Measurements from ENCODE around the gene UBN1. TPM values are rescaled to one million over a fixed set of nuclear protein-coding genes. Genes with fewer than 3 reads are reported as not detected.

The UBN1 gene
- total and polyA plus RNA-seq, 8 donors, result 5.4 to 319 (median 34.2) TPM

DNA sequence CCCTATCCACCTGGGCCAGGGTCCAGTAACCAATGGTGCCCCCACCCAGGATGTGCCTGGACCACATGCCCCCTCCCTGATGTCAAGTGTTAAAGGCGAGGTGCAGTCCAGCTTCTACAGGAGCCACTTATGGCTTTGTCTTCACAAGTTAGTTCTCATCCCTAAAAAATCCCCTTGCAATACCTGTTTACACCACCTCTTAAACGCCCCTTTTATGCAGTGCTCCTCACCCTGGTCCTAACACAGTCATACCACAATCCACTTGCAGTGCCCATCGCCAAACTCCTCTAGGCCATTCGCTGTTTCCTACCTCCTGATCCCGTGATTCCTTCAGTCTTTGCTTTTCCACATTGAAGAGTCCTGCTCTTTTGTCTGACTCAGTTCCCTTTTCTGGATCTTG, 7.3 kb upstream of the UBN1 start:
- Histone ChIP-seq H3K36me3 (peaks cover 69 to 100% (median 97%) of the 10 kb centered on the region in 4 donors), H3K4me3 (no peak overlapping the region), H3K27ac (no peak overlapping the region), H3K4me1 (peaks cover 0 to 11% (median 1%) of the 10 kb centered on the region in 4 donors), H3K9me3 (no peaks in the 10 kb centered on the region), H3K27me3 (no peaks in the 10 kb centered on the region)
- DNase-seq, result no peak
- intact Hi-C loops (cut with DNase I; ENCODE audit: low total_unique reads), result no loop called here
- 86 to 90% (median 86%) methylated on average over 5 of the region's 5 CpGs for WGBS, 5 donors
- TF ChIP-seq POLR2A (IDR thresholded peaks at IDR 0.05), result no peak
- TF ChIP-seq EP300 (IDR thresholded peaks at IDR 0.05), result no peak
- TF ChIP-seq POLR2AphosphoS5 (IDR thresholded peaks at IDR 0.05), result no peak
- TF ChIP-seq, protein P1, sequence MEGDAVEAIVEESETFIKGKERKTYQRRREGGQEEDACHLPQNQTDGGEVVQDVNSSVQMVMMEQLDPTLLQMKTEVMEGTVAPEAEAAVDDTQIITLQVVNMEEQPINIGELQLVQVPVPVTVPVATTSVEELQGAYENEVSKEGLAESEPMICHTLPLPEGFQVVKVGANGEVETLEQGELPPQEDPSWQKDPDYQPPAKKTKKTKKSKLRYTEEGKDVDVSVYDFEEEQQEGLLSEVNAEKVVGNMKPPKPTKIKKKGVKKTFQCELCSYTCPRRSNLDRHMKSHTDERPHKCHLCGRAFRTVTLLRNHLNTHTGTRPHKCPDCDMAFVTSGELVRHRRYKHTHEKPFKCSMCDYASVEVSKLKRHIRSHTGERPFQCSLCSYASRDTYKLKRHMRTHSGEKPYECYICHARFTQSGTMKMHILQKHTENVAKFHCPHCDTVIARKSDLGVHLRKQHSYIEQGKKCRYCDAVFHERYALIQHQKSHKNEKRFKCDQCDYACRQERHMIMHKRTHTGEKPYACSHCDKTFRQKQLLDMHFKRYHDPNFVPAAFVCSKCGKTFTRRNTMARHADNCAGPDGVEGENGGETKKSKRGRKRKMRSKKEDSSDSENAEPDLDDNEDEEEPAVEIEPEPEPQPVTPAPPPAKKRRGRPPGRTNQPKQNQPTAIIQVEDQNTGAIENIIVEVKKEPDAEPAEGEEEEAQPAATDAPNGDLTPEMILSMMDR (IDR thresholded peaks at IDR 0.05), result no peak

DNA sequence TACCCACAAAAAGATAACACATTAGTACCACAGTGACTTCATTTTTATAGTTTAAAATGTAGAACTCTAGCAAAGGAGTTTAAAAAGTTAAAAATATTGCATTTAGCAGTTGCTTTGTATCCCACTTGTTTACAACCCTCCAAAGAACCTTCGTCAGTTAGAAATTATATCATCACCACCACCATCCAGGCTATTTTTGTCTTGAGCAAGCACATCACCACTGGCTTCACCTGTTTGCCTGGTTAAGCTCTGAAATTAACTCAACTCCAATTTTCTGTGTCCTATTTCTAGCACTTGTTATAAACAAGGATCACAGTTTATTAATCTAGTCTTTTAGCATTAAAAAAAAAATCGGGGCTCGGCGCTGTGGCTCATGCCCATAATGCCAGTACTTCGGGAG, 6.3 kb upstream of the UBN1 start:
- TF ChIP-seq POLR2A (IDR thresholded peaks at IDR 0.05) (no peak), EP300 (IDR thresholded peaks at IDR 0.05) (no peak), POLR2AphosphoS5 (IDR thresholded peaks at IDR 0.05) (no peak)
- TF ChIP-seq, protein P1 (IDR thresholded peaks at IDR 0.05), result no peak
- Histone ChIP-seq H3K27ac (no peak overlapping the region), H3K4me3 (no peak overlapping the region), H3K27me3 (no peaks in the 10 kb centered on the region), H3K36me3 (peaks cover 70 to 97% (median 94%) of the 10 kb centered on the region in 4 donors), H3K9me3 (no peaks in the 10 kb centered on the region), H3K4me1 (peaks cover 9 to 21% (median 11%) of the 10 kb centered on the region in 4 donors)
- intact Hi-C loops (cut with DNase I; ENCODE audit: low total_unique reads), result no loop called here
- DNase-seq, result no peak
- WGBS, 5 donors, result 74 to 78% (median 77%) methylated on average over 5 of the region's 5 CpGs

DNA sequence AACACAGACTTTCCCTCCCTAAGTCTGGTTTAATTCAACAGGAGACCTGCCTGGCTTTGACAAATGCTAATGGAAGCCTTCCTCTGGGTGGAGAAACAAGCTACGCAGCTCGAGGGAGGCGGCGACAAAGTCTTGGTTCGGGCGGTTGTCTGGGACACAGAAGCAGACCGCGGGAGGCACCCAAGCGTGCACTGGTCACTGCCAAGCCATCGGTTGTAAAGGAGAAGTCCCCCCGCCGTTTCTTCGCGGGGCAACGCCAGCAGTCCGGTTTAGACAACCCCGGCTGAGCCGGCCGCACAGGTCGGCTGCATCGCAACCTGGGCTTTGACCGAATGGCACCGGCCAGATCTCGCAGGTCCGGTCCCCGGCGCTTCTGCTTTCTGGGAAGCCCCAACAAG, 779 bp upstream of the UBN1 start:
- Histone ChIP-seq H3K27ac (peak overlapping the region; percentile 97 to 99 (median 98)), H3K36me3 (peaks cover 29 to 42% (median 40%) of the 10 kb centered on the region in 4 donors), H3K4me1 (peaks cover 31 to 61% (median 45%) of the 10 kb centered on the region in 4 donors), H3K4me3 (peak overlapping the region; percentile 77 to 96 (median 94)), H3K9me3 (no peaks in the 10 kb centered on the region), H3K27me3 (no peaks in the 10 kb centered on the region)
- intact Hi-C loops (cut with DNase I; ENCODE audit: low total_unique reads), result no loop called here
- DNase-seq, result peak; percentile 66 to 85
- WGBS, 5 donors, result 0 to 1% (median 0%) methylated on average over 14 to 27 of the region's 27 CpGs
- TF ChIP-seq, protein P1 (IDR thresholded peaks at IDR 0.05), result no peak
- TF ChIP-seq POLR2A (IDR thresholded peaks at IDR 0.05) (peak in 1 of 4 donors; percentile 39), POLR2AphosphoS5 (IDR thresholded peaks at IDR 0.05) (peak in 2 of 3 donors; percentile 43 to 54), EP300 (IDR thresholded peaks at IDR 0.05) (no peak)

DNA sequence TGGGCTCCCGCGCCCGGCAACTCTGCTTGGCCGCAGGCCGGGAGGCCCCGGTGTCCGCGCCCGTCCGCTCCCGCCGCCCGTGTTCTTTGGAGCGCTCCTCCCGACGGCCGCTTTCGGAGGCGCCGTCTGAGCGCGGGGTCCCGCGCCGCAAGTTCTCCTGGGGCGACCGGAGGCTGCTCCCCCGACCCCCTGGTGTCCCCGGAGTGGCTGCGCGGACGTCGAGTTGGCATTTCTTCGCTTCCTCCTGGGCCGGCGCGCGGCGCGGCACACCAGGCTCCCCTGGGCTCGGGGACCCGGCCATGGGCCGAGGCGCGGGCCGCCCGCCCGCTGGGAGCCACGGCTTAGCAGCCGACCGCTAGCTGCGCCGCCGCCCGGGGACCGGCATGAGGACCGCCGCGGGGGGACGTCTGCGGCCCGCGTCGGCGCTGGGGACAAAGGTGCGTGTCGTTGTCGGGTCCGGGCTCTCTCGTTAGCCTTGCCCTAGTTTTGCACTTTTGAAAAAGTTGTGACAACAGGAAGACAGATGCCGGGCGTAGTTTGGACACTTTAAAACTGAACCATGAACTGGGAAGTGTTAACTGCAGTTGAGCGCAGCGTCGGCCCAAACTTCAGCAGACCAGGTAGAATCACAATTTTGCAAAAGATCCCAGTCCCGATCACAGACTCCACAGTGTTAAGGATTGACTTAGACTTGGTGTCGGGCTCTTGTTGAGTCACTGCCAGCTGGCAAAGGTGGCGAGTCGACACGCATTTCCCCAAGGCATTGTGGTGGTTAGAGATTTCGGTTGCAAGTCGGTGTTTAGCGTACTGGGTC, 700 bp downstream of the UBN1 start:
- 0% methylated on average over 25 to 83 of the region's 83 CpGs for WGBS, 5 donors
- Histone ChIP-seq H3K27me3 (no peaks in the 10 kb centered on the region), H3K4me1 (peaks cover 35 to 76% (median 52%) of the 10 kb centered on the region in 4 donors), H3K4me3 (peak overlapping the region; percentile 77 to 96 (median 94)), H3K9me3 (no peaks in the 10 kb centered on the region), H3K27ac (peak overlapping the region; percentile 97 to 99 (median 98)), H3K36me3 (peaks cover 15 to 30% (median 28%) of the 10 kb centered on the region in 4 donors)
- intact Hi-C loops (cut with DNase I; ENCODE audit: low total_unique reads), result no loop called here
- TF ChIP-seq POLR2A (IDR thresholded peaks at IDR 0.05), result no peak
- no peak for TF ChIP-seq EP300 (IDR thresholded peaks at IDR 0.05)
- TF ChIP-seq, protein P1 (IDR thresholded peaks at IDR 0.05), result no peak
- TF ChIP-seq POLR2AphosphoS5 (IDR thresholded peaks at IDR 0.05), result no peak
- DNase-seq, result peak; percentile 73 to 75
